ENCODE results near the gene APOBEC2. TPM values are rescaled to one million over a fixed set of nuclear protein-coding genes. Genes with fewer than 3 reads are reported as not detected.

APOBEC2 gene
- total and polyA plus RNA-seq, 2 of the 4 experiments (the other 2 are of a cell fraction): not detected

GRCh38 chr6:41040101-41040939, 12.7 kb upstream of the APOBEC2 start (continued):
- TF ChIP-seq BHLHE40 (IDR thresholded peaks at IDR 0.05; ENCODE audit: low read depth, low read length) (no peak), MXI1 (IDR thresholded peaks at IDR 0.05; ENCODE audit: borderline replicate concordance, low read depth, low read length) (no peak), SMC3 (IDR thresholded peaks at IDR 0.05; ENCODE audit: low read depth, low read length) (no peak)

- DNase-seq: no peak
Observed at GRCh38 chr6:41040940-41041536, 12.0 kb upstream of the APOBEC2 start.

More at GRCh38 chr6:41040940-41041536, 12.0 kb upstream of the APOBEC2 start:
- Histone ChIP-seq H4K5ac (ENCODE audit: low read depth, low read length) (no peak overlapping the region), H3K9me1 (ENCODE audit: insufficient read depth, low read length) (no peaks in the 10 kb centered on the region), H4K20me1 (ENCODE audit: insufficient read depth, low read length) (no peaks in the 10 kb centered on the region), H3K4ac (ENCODE audit: low read depth, low read length) (no peak overlapping the region), H2BK15ac (ENCODE audit: low read depth, low read length) (no peak overlapping the region), H2BK120ac (ENCODE audit: low read depth, low read length) (no peak overlapping the region), H3K4me3 (ENCODE audit: insufficient read depth, low read depth, low read length) (no peak overlapping the region), H3K79me1 (ENCODE audit: low read depth in 1 of 2, low read length in 2 of 2) (no peaks in the 10 kb centered on the region), H4K91ac (ENCODE audit: insufficient read depth, low read depth, low read length) (no peak overlapping the region), H2BK20ac (ENCODE audit: low read depth, low read length) (no peak overlapping the region), H3K9me3 (ENCODE audit: control insufficient read depth, insufficient read depth, low read length) (no peaks in the 10 kb centered on the region), H2AK5ac (ENCODE audit: low read depth, low read length) (no peak overlapping the region), H2AK9ac (replicated peaks; ENCODE audit: low read depth, low read length, poor library complexity) (no peak overlapping the region), H3K9ac (ENCODE audit: low read depth, low read length) (no peak overlapping the region), H3K18ac (ENCODE audit: low read depth, low read length) (no peak overlapping the region), H3K4me2 (ENCODE audit: low read depth, low read length) (no peak overlapping the region), H3K56ac (ENCODE audit: extremely low read depth, insufficient read depth, low read length) (no peak overlapping the region), H3K14ac (replicated peaks; ENCODE audit: low read depth, low read length) (no peak overlapping the region), H3K23ac (ENCODE audit: low read depth, low read length) (no peak overlapping the region), H4K8ac (ENCODE audit: low read depth in 2 of 2, low read length in 2 of 2) (no peak overlapping the region), H3K27me3 (ENCODE audit: control insufficient read depth, insufficient read depth, low read length) (peaks cover 7% of the 10 kb centered on the region), H2BK5ac (ENCODE audit: low read depth, low read length, poor library complexity, severe bottlenecking) (no peak overlapping the region), H3K36me3 (ENCODE audit: control insufficient read depth, insufficient read depth, low read length) (no peaks in the 10 kb centered on the region), H2AFZ (replicated peaks; ENCODE audit: low read length, poor library complexity) (no peak overlapping the region), H3K27ac (ENCODE audit: insufficient read depth, low read length) (no peak overlapping the region), H3K4me1 (ENCODE audit: control insufficient read depth, insufficient read depth, low read length) (no peaks in the 10 kb centered on the region)
- ATAC-seq (ENCODE audit: low read depth): no peak
- ChIA-PET POLR2A (ENCODE audit: unreplicated experiment) (no interaction called here), CTCF (interaction anchor here (1.6 to 2.5 kb wide), 2 partner anchors 13 to 146 kb away, joined by 4 to 11 read pairs; no protein-coding TSS in a partner anchor)
- intact Hi-C loops (cut with micrococcal nuclease) (no loop called here), in situ Hi-C loops (cut with MboI; ENCODE audit: low sequenced_read_pairs) (loop anchor here (25.0 kb wide), 2 partner anchors 1054 to 1679 kb away; no protein-coding TSS in a partner anchor), dilution Hi-C loops (cut with HindIII; ENCODE audit: low sequenced_read_pairs, unreplicated experiment) (no loop called here)
- BruUV-seq (replicated peaks): no TSS peak
- no CpG with 5 or more reads among the region's 1 CpG for WGBS, 2 experiments (ENCODE audit: extremely low coverage in 2 of 2, insufficient read length in 1 of 2)
- TF ChIP-seq CHD1 (IDR thresholded peaks at IDR 0.05; ENCODE audit: low read depth, low read length) (no peak), RCOR1 (IDR thresholded peaks at IDR 0.05; ENCODE audit: insufficient replicate concordance, low read length) (no peak), POLR2A (IDR thresholded peaks at IDR 0.05; ENCODE audit: low read depth, low read length) (no peak), SMC3 (IDR thresholded peaks at IDR 0.05; ENCODE audit: low read depth, low read length) (no peak), FOS (IDR thresholded peaks at IDR 0.05; ENCODE audit: low read depth, low read length) (no peak), RAD21 (IDR thresholded peaks at IDR 0.05; ENCODE audit: low read length) (no peak), MAZ (IDR thresholded peaks at IDR 0.05; ENCODE audit: borderline replicate concordance, low read depth, low read length) (no peak), USF2 (IDR thresholded peaks at IDR 0.05; ENCODE audit: low read depth, low read length) (no peak), RFX5 (IDR thresholded peaks at IDR 0.05; ENCODE audit: low read depth, low read length) (no peak), ELK1 (IDR thresholded peaks at IDR 0.05; ENCODE audit: borderline replicate concordance, low read depth, low read length) (no peak), CEBPB (IDR thresholded peaks at IDR 0.05; ENCODE audit: low read depth, low read length) (no peak), MXI1 (IDR thresholded peaks at IDR 0.05; ENCODE audit: borderline replicate concordance, low read depth, low read length) (no peak)
